ENCODE results near the gene EEF1AKMT4. TPM values are rescaled to one million over a fixed set of nuclear protein-coding genes. Genes with fewer than 3 reads are reported as not detected.

The EEF1AKMT4 gene
- total and polyA plus RNA-seq, 10 of the 15 experiments (the other 5 are each of a cell fraction or from before 2014, with no cell fraction given) = 7.5 to 26.8 (median 18.3) TPM

GRCh38 chr3:184233127-184233843, 16.2 kb upstream of the EEF1AKMT4 start:
- Histone ChIP-seq H3K36me3 (ENCODE audit: control insufficient read depth in 2 of 2, insufficient read depth in 2 of 2, low read length in 1 of 2) (no peaks in the 10 kb centered on the region), H3K9ac (ENCODE audit: control insufficient read depth, insufficient read depth, low read length) (no peak overlapping the region), H3K9me3 (replicated peaks; ENCODE audit: control insufficient read depth, insufficient read depth, low read length) (no peaks in the 10 kb centered on the region), H3K4me2 (ENCODE audit: control insufficient read depth, insufficient read depth) (no peak overlapping the region), H3K4me1 (ENCODE audit: control insufficient read depth, insufficient read depth, low read length) (no peaks in the 10 kb centered on the region), H4K20me1 (ENCODE audit: control insufficient read depth, insufficient read depth) (no peaks in the 10 kb centered on the region), H3K79me2 (ENCODE audit: control insufficient read depth, insufficient read depth, low read length) (no peaks in the 10 kb centered on the region), H3K27me3 (replicated peaks in 1 of 2; ENCODE audit: control insufficient read depth in 2 of 2, insufficient read depth in 2 of 2, low read length in 1 of 2) (peaks cover 13 to 18% of the 10 kb centered on the region in 2 experiments), H2AFZ (ENCODE audit: control insufficient read depth, low read depth, low read length) (no peak overlapping the region), H3K27ac (ENCODE audit: control insufficient read depth, insufficient read depth) (no peak overlapping the region), H3K4me3 (no peak overlapping the region)
- RAD21 ChIA-PET (ENCODE audit: unreplicated experiment) = no interaction called here
- WGBS (ENCODE audit: insufficient coverage, insufficient replicate concordance, low lambda C conversion rate, missing lambda C conversion rate) = 29% methylated on average over 23 of the region's 23 CpGs
- DNase-seq (ENCODE audit: low read depth, low spot score) (no peak), ATAC-seq (no peak), FAIRE-seq (no peak)
- BruUV-seq (replicated peaks) = no TSS peak
- SMC1A ChIA-PET (ENCODE audit: uncharacterized antibody, unreplicated experiment) = no interaction called here
- in situ Hi-C loops (cut with MboI) = no loop called here
- POLR2A ChIA-PET = interaction anchor here (0.6 kb wide), 1 partner anchor 30 kb away, joined by 4 read pairs; no protein-coding TSS in a partner anchor
- CTCF ChIA-PET = no interaction called here
- intact Hi-C loops (cut with micrococcal nuclease; ENCODE audit: unreplicated experiment) = no loop called here
- no peak for TF ChIP-seq BCL11A (IDR thresholded peaks at IDR 0.05; ENCODE audit: low read depth, low read length)
- no peak for TF ChIP-seq ETV6 (conservative IDR thresholded peaks at IDR 0.05 in 1 of 2, IDR thresholded peaks at IDR 0.05 in 1 of 2; ENCODE audit: borderline replicate concordance in 1 of 2, low read depth in 1 of 2)
- no peak for TF ChIP-seq HDGF (IDR thresholded peaks at IDR 0.05)
- no peak for TF ChIP-seq E4F1 (IDR thresholded peaks at IDR 0.05; ENCODE audit: borderline replicate concordance, partially characterized antibody)
- no peak for TF ChIP-seq TBL1XR1 (IDR thresholded peaks at IDR 0.05; ENCODE audit: low read depth, low read length)
- TF ChIP-seq SUPT20H (IDR thresholded peaks at IDR 0.05; ENCODE audit: borderline replicate concordance, control insufficient read depth, low read depth, low read length) = no peak
- no peak for TF ChIP-seq ELK1 (IDR thresholded peaks at IDR 0.05; ENCODE audit: low read depth, low read length)
- no peak for TF ChIP-seq YBX1 (IDR thresholded peaks at IDR 0.05)
- TF ChIP-seq CREB1 (IDR thresholded peaks at IDR 0.05; ENCODE audit: low read depth) = no peak
- TF ChIP-seq RELB (IDR thresholded peaks at IDR 0.05; ENCODE audit: low read depth) = no peak
- no peak for TF ChIP-seq PAX5 (IDR thresholded peaks at IDR 0.05; ENCODE audit: borderline replicate concordance, low read depth, low read length)
- TF ChIP-seq USF2 (IDR thresholded peaks at IDR 0.05; ENCODE audit: borderline replicate concordance, low read depth, low read length) = no peak
- TF ChIP-seq RUNX3 (IDR thresholded peaks at IDR 0.05; ENCODE audit: low read length) = no peak
- no peak for TF ChIP-seq POLR2A (IDR thresholded peaks at IDR 0.05; ENCODE audit: low read depth, low read length)
- TF ChIP-seq CBX3 (IDR thresholded peaks at IDR 0.05; ENCODE audit: borderline replicate concordance, low read depth) = no peak
- no peak for TF ChIP-seq ESRRA (IDR thresholded peaks at IDR 0.05; ENCODE audit: low read length)
- TF ChIP-seq ZBTB33 (IDR thresholded peaks at IDR 0.05) = no peak
